ENCODE results near the gene SLC7A10.

DNA sequence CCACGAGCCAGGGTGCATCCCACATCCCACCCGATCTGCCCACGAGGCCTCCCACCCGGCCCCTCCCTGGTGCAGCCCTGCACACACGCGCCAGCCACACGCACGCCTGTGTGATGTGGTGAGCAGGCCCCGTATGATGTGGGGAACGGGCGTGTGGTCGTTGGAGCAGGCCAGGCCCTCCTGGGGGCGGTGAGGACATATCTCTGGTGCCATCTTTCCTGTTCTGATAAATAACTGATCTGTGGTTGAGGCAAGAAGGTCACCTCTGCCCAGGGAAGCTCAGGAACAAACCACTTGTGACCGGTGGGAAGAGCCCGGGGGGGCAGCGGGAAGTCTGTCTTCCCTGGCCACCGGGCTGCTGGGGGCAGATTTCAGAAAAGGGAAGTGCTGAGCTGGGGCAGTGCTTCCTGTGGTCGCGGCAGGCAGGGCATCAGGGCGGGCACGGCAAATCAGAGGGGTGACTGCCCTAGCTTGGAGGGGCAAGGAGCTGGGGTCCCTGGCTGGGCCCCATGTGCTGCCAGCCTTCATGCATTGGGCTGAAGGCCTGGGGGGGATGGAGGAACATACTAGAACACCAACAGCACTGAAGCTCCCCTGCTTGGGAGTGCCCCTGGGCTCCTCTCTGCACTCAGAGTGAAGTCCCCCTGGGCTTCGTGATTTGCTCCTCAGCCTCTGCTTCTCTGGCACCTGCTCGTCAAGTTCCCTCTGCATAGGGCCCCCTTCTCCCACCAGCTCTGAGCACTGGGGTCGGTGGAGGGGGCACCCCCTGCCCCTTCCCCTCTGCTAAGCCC is 35.2 kb upstream of the SLC7A10 start:
- TF ChIP-seq CTCF (IDR thresholded peaks at IDR 0.05; ENCODE audit: low read length) (no peak), EZH2 (IDR thresholded peaks at IDR 0.05; ENCODE audit: borderline replicate concordance, low read length) (no peak)

Data from OCI-LY1 (cell line).